HG03066 (cell line): ENCODE results near the gene C1orf216.
"Not testable (repeated sequence)": the region's sequence is repeated elsewhere in the genome, so short reads cannot be mapped to it uniquely, and the experiment has no call there.

ENCODE experiments used
- ATAC-seq: cut with Tn5 transposase; IDR thresholded peaks from one replicate; pipeline ENCODE4 v1.9.1; 2021; ENCODE audit warnings: low read depth; ENCODE audit not compliant: unreplicated experiment

The C1orf216 gene

GRCh38 chr1:35718492-35719336 lies at the start of gene C1orf216:
Gene C1orf216 (minus strand): TSS chr1:35718884. CDS start chr1:35716321, 2,563 bp downstream.
- ATAC-seq: peak; percentile 61

- no peak for ATAC-seq
Observed at GRCh38 chr1:35764283-35764682, 45.6 kb upstream of the C1orf216 start.

- ATAC-seq: no peak
Observed at GRCh38 chr1:35763201-35763600, 44.5 kb upstream of the C1orf216 start.

GRCh38 chr1:35762141-35762540 lies 43.5 kb upstream of the C1orf216 start:
- no peak for ATAC-seq

- ATAC-seq: no peak
Observed at GRCh38 chr1:35756064-35756463, 37.4 kb upstream of the C1orf216 start.

- ATAC-seq: no peak
Observed at GRCh38 chr1:35753626-35754260, 35.1 kb upstream of the C1orf216 start.

GRCh38 chr1:35748326-35748725 lies 29.6 kb upstream of the C1orf216 start:
- ATAC-seq: no peak

- no peak for ATAC-seq
Observed at GRCh38 chr1:35745124-35745730, 26.5 kb upstream of the C1orf216 start.

- ATAC-seq: no peak
Observed at GRCh38 chr1:35737120-35737519, 18.4 kb upstream of the C1orf216 start.

- ATAC-seq: no peak
Observed at GRCh38 chr1:35727434-35728040, 8.9 kb upstream of the C1orf216 start.

GRCh38 chr1:35726450-35727433 lies 8.1 kb upstream of the C1orf216 start:
- ATAC-seq: no peak

- no peak for ATAC-seq
Observed at GRCh38 chr1:35725596-35725995, 6.9 kb upstream of the C1orf216 start.

- ATAC-seq: no peak
Observed at GRCh38 chr1:35717911-35718476, 690 bp downstream of the C1orf216 start.

- ATAC-seq: no peak
Observed at GRCh38 chr1:35715568-35716002, 3.1 kb downstream of the C1orf216 start.

- no peak for ATAC-seq
Observed at GRCh38 chr1:35714921-35715567, 3.6 kb downstream of the C1orf216 start.

- not testable (repeated sequence) for ATAC-seq
Observed at GRCh38 chr1:35711098-35711497, 7.6 kb downstream of the C1orf216 start.

- no peak for ATAC-seq
Observed at GRCh38 chr1:35708952-35709351, 9.7 kb downstream of the C1orf216 start.

- ATAC-seq: no peak
Observed at GRCh38 chr1:35708441-35708921, 10.2 kb downstream of the C1orf216 start.
